ENCODE results near the gene RNF168.

GRCh38 chr3:196514350-196514716, 10.8 kb upstream of the RNF168 start:
- TF ChIP-seq ELF4 (CRISPR knock-in tag; IDR thresholded peaks at IDR 0.05; ENCODE audit: low read depth) (no peak), IRF2 (CRISPR knock-in tag; IDR thresholded peaks at IDR 0.05; ENCODE audit: borderline replicate concordance, low read depth) (no peak), ZNF263 (CRISPR knock-in tag; IDR thresholded peaks at IDR 0.05; ENCODE audit: low read depth) (no peak), MYBL2 (CRISPR knock-in tag; IDR thresholded peaks at IDR 0.05) (no peak), FOXP4 (CRISPR knock-in tag; IDR thresholded peaks at IDR 0.05) (no peak), TP53 (CRISPR knock-in tag; IDR thresholded peaks at IDR 0.05) (no peak)
- TF ChIP-seq, protein P1, sequence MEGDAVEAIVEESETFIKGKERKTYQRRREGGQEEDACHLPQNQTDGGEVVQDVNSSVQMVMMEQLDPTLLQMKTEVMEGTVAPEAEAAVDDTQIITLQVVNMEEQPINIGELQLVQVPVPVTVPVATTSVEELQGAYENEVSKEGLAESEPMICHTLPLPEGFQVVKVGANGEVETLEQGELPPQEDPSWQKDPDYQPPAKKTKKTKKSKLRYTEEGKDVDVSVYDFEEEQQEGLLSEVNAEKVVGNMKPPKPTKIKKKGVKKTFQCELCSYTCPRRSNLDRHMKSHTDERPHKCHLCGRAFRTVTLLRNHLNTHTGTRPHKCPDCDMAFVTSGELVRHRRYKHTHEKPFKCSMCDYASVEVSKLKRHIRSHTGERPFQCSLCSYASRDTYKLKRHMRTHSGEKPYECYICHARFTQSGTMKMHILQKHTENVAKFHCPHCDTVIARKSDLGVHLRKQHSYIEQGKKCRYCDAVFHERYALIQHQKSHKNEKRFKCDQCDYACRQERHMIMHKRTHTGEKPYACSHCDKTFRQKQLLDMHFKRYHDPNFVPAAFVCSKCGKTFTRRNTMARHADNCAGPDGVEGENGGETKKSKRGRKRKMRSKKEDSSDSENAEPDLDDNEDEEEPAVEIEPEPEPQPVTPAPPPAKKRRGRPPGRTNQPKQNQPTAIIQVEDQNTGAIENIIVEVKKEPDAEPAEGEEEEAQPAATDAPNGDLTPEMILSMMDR (IDR thresholded peaks at IDR 0.05), result no peak
- TF ChIP-seq, protein P2, sequence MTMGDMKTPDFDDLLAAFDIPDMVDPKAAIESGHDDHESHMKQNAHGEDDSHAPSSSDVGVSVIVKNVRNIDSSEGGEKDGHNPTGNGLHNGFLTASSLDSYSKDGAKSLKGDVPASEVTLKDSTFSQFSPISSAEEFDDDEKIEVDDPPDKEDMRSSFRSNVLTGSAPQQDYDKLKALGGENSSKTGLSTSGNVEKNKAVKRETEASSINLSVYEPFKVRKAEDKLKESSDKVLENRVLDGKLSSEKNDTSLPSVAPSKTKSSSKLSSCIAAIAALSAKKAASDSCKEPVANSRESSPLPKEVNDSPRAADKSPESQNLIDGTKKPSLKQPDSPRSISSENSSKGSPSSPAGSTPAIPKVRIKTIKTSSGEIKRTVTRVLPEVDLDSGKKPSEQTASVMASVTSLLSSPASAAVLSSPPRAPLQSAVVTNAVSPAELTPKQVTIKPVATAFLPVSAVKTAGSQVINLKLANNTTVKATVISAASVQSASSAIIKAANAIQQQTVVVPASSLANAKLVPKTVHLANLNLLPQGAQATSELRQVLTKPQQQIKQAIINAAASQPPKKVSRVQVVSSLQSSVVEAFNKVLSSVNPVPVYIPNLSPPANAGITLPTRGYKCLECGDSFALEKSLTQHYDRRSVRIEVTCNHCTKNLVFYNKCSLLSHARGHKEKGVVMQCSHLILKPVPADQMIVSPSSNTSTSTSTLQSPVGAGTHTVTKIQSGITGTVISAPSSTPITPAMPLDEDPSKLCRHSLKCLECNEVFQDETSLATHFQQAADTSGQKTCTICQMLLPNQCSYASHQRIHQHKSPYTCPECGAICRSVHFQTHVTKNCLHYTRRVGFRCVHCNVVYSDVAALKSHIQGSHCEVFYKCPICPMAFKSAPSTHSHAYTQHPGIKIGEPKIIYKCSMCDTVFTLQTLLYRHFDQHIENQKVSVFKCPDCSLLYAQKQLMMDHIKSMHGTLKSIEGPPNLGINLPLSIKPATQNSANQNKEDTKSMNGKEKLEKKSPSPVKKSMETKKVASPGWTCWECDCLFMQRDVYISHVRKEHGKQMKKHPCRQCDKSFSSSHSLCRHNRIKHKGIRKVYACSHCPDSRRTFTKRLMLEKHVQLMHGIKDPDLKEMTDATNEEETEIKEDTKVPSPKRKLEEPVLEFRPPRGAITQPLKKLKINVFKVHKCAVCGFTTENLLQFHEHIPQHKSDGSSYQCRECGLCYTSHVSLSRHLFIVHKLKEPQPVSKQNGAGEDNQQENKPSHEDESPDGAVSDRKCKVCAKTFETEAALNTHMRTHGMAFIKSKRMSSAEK (CRISPR knock-in tag; IDR thresholded peaks at IDR 0.05; ENCODE audit: borderline replicate concordance), result no peak
- TF ChIP-seq, protein P3, sequence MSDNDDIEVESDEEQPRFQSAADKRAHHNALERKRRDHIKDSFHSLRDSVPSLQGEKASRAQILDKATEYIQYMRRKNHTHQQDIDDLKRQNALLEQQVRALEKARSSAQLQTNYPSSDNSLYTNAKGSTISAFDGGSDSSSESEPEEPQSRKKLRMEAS (CRISPR knock-in tag; IDR thresholded peaks at IDR 0.05), result no peak
- TF ChIP-seq, protein P4, sequence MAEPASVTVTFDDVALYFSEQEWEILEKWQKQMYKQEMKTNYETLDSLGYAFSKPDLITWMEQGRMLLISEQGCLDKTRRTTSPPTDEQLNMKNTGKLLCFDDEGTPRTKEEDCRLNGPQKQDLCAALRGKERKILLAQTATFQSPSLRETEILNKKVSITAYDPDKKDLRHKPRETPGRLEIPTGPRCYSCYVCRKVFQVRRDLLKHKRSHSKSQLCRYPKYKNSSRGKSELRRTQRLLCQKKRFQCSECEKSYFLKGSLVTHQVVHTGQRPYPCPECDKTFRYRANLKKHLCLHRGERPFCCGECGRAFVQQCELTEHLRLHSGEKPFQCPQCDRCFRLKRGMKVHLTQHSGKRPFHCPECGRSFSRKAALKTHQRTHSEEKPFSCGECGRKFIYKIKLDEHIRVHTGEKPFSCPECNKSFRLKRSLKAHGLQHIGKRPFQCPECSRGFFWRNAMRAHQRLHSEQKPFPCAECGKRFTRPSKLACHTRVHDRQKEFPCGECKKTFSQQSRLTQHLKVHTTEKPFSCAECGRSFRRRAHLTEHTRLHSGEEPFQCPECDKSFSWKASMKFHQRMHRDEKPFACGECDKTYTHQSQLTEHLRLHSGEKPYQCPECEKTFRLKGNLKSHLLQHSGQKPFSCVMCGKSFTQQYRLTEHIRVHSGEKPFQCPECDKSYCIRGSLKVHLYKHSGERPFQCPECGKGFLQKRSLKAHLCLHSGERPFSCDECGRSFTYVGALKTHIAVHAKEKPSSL (CRISPR knock-in tag; conservative IDR thresholded peaks at IDR 0.05), result no peak
